Tibial nerve (tissue), 4 donors: ENCODE results near the gene NR4A2. TPM values are rescaled to one million over a fixed set of nuclear protein-coding genes. Genes with fewer than 3 reads are reported as not detected.
A peak's percentile ranks its signal among the peaks of the same experiment; 100 is the strongest.

ENCODE experiments used
- DNase-seq, 2 donors: peaks; one replicate each; pipeline ENCODE4 v3.0.0-alpha.2; 2019; ENCODE audit warnings: low spot score in 2 of 2
- H3K27ac ChIP-seq, 4 donors: fragments of 200-600 bp; sonication (generic) in 3 of 4; one replicate each; pipeline ENCODE4 v1.5.1; 2017 to 2019; ENCODE audit warnings: mild to moderate bottlenecking in 1 of 4
- H3K27me3 ChIP-seq, 2 donors: fragments of 200-600 bp; sonication (generic) in 1 of 2; one replicate each; pipeline versions ENCODE4 v1.5.1 to v1.6.0; 2017 to 2019
- H3K36me3 ChIP-seq, 3 donors: fragments of 200-600 bp; sonication (generic); one replicate each; pipeline ENCODE4 v1.5.1; 2018 to 2019
- H3K4me1 ChIP-seq, 4 donors: fragments of 200-600 bp; sonication (generic) in 3 of 4; one replicate each; pipeline ENCODE4 v1.5.1; 2017 to 2019
- H3K4me3 ChIP-seq, 4 donors: fragments of 200-600 bp; sonication (generic) in 3 of 4; one replicate each; pipeline ENCODE4 v1.5.1; 2017 to 2019; ENCODE audit warnings: mild to moderate bottlenecking in 1 of 4, moderate library complexity in 1 of 4
- H3K9me3 ChIP-seq, 4 donors: fragments of 200-600 bp; sonication (generic) in 3 of 4; one replicate each; pipeline ENCODE4 v1.5.1; 2017 to 2019
- EP300 ChIP-seq, 2 donors: sonication (generic); formaldehyde crosslinking; IDR thresholded peaks; one replicate each; pipeline ENCODE4 v1.6.1; 2017; ENCODE audit warnings: antibody characterized with exemption in 2 of 2, mild to moderate bottlenecking in 1 of 2
- POLR2A ChIP-seq, 2 donors: fragments of 450-650 bp; IDR thresholded peaks; one replicate each; pipeline ENCODE4 v1.6.1; 2017; ENCODE audit warnings: antibody characterized with exemption in 2 of 2, mild to moderate bottlenecking in 2 of 2, moderate library complexity in 2 of 2
- WGBS, 2 donors: methylation state at CpG; one replicate each; pipeline ENCODE4 v1.1.5; 2018; 5-methylcytosine and 5-hydroxymethylcytosine counted together
- total RNA-seq, 4 donors: library from RNA; depleted of rRNA; stranded (reverse); fragments of >200 nt; gene quantifications; one replicate each; pipeline ENCODE4 v1.1.0, GENCODE V29; 2016
- TF ChIP-seq, protein P1 (sequence below), 5 experiments: fragments of 200-600 bp in 3 of 5; fragments of 450-650 bp in 2 of 5; sonication (generic) in 3 of 5; IDR thresholded peaks; one replicate each; pipeline ENCODE4 v1.5.1; 2016 to 2019; ENCODE audit warnings: antibody characterized with exemption in 5 of 5, mild to moderate bottlenecking in 3 of 5, moderate library complexity in 2 of 5

The NR4A2 gene
- total RNA-seq, 4 donors from 2014 or later = 14.7 to 31.5 (median 22.4) TPM

GRCh38 chr2:156340377-156340776 lies 7.9 kb upstream of the NR4A2 start:
- WGBS, 2 donors = 35 to 44% methylated on average over 1 of the region's 1 CpG
- Histone ChIP-seq H3K4me1 (peaks cover 0 to 60% (median 11%) of the 10 kb centered on the region in 4 donors), H3K4me3 (peak overlapping the region; percentile 79 to 97 (median 94)), H3K27ac (peak overlapping the region; percentile 100), H3K36me3 (no peaks in the 10 kb centered on the region), H3K27me3 (no peaks in the 10 kb centered on the region), H3K9me3 (no peaks in the 10 kb centered on the region)
- TF ChIP-seq, protein P1, sequence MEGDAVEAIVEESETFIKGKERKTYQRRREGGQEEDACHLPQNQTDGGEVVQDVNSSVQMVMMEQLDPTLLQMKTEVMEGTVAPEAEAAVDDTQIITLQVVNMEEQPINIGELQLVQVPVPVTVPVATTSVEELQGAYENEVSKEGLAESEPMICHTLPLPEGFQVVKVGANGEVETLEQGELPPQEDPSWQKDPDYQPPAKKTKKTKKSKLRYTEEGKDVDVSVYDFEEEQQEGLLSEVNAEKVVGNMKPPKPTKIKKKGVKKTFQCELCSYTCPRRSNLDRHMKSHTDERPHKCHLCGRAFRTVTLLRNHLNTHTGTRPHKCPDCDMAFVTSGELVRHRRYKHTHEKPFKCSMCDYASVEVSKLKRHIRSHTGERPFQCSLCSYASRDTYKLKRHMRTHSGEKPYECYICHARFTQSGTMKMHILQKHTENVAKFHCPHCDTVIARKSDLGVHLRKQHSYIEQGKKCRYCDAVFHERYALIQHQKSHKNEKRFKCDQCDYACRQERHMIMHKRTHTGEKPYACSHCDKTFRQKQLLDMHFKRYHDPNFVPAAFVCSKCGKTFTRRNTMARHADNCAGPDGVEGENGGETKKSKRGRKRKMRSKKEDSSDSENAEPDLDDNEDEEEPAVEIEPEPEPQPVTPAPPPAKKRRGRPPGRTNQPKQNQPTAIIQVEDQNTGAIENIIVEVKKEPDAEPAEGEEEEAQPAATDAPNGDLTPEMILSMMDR (IDR thresholded peaks at IDR 0.05) = no peak
- TF ChIP-seq POLR2A (IDR thresholded peaks at IDR 0.05) = peak in 1 of 2 donors; percentile 17
- DNase-seq = no peak

DNA sequence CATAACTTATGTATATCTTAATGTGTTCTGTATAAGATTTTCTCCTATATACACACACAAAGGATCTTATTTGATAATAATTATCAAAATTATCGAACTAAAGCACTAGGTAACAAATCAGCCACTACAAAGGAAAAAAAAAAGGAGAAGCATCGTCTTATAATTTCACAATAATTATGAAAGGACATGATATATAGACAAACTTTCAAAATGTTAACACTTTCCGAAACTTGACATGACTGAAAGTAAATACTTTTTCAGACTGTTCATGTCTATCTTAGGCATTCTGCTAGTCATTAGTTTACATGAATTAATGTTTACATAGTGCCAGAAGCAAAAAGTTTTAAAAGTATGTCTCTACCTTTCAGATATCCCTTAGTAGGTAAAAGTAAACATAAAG lies 7.3 kb upstream of the NR4A2 start:
- Histone ChIP-seq H3K27ac (peak overlapping the region; percentile 100), H3K4me3 (peak overlapping the region in 1 of 4 donors; percentile 5), H3K4me1 (peaks cover 0 to 63% (median 11%) of the 10 kb centered on the region in 4 donors), H3K9me3 (no peaks in the 10 kb centered on the region), H3K27me3 (no peaks in the 10 kb centered on the region), H3K36me3 (no peaks in the 10 kb centered on the region)
- no peak for DNase-seq
- TF ChIP-seq EP300 (IDR thresholded peaks at IDR 0.05) (no peak), POLR2A (IDR thresholded peaks at IDR 0.05) (no peak)
- TF ChIP-seq, protein P1 (IDR thresholded peaks at IDR 0.05) = no peak
- WGBS, 2 donors = 46 to 55% methylated on average over 3 of the region's 3 CpGs

DNA sequence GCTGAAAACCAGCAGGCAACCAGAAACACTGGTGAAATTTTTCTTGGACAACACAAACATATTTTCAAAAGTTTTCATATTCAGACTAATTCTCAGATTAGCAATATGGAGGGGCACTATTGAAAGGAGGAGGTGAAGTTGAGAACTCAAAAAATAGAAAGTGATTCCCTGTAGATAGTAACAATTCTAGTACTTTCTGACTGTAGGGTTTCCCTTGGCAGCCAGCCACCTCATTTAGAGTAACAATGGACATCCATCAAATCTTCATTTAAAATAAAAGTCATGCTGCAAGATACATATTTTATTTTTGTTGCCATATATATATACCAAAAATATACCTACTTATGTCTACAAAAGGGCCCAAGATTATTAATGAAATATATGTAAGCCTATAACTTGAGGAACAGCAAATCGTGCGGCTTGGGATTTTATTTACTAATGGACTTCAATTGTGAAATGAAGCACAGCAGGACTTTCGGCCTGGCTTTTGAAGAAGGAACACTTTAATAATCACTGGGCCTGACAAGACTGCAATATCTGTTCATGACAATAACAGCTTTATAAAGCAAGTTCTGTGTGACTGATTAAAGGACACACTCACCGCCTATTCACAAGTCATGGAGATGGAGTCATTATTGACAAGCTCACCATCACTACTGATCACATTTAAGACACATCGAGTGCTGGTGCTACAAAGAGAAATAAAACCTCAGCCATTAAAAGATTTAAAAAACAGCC lies 6.8 kb upstream of the NR4A2 start:
- Histone ChIP-seq H3K27me3 (no peaks in the 10 kb centered on the region), H3K9me3 (no peaks in the 10 kb centered on the region), H3K4me3 (peak overlapping the region in 1 of 4 donors; percentile 5), H3K36me3 (no peaks in the 10 kb centered on the region), H3K4me1 (peaks cover 0 to 63% (median 11%) of the 10 kb centered on the region in 4 donors), H3K27ac (peak overlapping the region; percentile 100)
- WGBS, 2 donors = 38 to 45% methylated on average over 5 of the region's 5 CpGs
- TF ChIP-seq, protein P1 (IDR thresholded peaks at IDR 0.05) = peak in 1 of 5 experiments; percentile 7
- TF ChIP-seq EP300 (IDR thresholded peaks at IDR 0.05) (peak in 1 of 2 donors; percentile 18), POLR2A (IDR thresholded peaks at IDR 0.05) (no peak)
- DNase-seq = no peak

DNA sequence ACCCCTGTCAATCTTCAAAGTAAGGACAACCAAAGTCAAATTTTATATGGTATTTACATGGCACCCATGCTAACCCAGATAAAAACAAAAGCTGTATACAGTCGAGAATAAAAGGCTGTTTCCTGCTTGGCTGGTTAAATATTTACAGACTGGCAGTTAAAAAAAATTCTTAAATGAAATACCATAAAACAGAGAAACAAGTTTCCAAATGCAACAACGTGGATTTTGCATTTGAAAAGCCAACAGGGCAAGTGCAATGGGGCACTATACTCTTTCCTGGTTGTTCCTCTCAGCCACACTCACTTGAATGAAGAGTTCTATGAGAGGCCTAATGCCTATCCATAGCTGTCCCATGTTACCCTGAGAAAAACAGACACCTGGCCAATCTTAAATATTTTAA lies 6.1 kb upstream of the NR4A2 start:
- Histone ChIP-seq H3K4me1 (peaks cover 0 to 61% (median 11%) of the 10 kb centered on the region in 4 donors), H3K27me3 (no peaks in the 10 kb centered on the region), H3K9me3 (no peaks in the 10 kb centered on the region), H3K27ac (peak overlapping the region; percentile 100), H3K36me3 (no peaks in the 10 kb centered on the region), H3K4me3 (no peak overlapping the region)
- DNase-seq = no peak
- TF ChIP-seq, protein P1 (IDR thresholded peaks at IDR 0.05) = no peak
- no peak for TF ChIP-seq POLR2A (IDR thresholded peaks at IDR 0.05)
- TF ChIP-seq EP300 (IDR thresholded peaks at IDR 0.05) = no peak
- 34 to 36% methylated on average over 2 of the region's 2 CpGs for WGBS, 2 donors
